ENCODE data around the gene JAM3.

JAM3 gene

DNA sequence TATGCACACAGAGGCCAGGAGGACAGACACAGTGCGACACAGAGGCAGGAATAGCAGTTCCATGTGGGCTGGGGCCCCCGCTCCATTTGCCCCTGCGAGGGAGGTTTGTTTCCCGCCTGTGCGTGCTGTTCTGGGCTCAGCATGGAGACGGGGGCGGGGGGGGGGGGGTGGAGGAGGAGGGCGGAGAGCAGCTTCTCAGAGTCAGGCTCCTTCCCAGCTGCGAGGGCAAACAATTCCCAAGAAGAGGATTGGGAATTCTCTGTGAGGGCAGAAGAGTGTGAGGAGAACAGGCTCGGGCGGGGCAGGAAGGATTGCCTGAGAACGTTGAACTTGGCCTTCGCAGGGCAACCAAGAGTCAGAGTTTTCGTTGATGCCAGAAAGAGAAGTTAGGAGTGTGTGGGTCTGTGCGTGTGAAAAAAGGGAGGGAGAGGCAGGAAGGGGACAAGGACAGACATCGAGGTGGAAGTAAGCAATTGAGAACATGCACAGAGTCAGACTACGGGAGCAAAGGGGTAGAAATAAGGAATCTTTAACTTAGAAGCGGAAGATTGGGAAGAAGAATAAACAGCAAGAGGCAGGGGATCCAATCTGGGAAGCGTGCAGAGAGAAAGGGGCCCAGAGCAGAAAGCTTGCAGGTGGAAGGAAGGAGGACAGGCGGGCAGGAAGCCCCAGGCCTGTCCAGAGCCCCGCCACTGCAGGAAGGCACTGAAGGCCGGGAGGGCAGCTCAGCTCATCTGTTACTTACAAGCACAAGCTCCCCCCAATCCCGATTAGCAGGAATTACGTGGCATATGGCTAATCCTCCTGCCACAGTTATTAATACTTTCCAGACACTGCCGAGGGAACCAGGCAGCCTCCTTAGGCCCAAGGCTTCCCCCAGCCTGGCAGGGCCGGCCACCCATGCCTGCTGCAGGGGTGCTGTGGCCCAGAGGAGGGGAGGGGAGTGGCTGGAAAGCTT lies 15.6 kb upstream of the JAM3 start:
- no peak overlapping the region for H3K9ac ChIP-seq (ENCODE audit: insufficient read length, low read depth)
- no peaks in the 10 kb centered on the region for H3K27me3 ChIP-seq (ENCODE audit: insufficient read depth, insufficient read length)
- H3K4me1 ChIP-seq (ENCODE audit: insufficient read depth, insufficient read length): no peaks in the 10 kb centered on the region
- no peaks in the 10 kb centered on the region for H3K9me3 ChIP-seq (ENCODE audit: insufficient read depth, low read length)
- TF ChIP-seq SUZ12 (IDR thresholded peaks at IDR 0.05; ENCODE audit: extremely low read depth, insufficient read depth, insufficient read length) (no peak), YY1 (IDR thresholded peaks at IDR 0.05; ENCODE audit: insufficient read depth, insufficient read length) (no peak)
- H3K36me3 ChIP-seq (ENCODE audit: insufficient read depth, insufficient read length, low read length): no peaks in the 10 kb centered on the region
- DNase-seq (ENCODE audit: low read depth, low spot score): no peak
- no peak overlapping the region for H3K4me3 ChIP-seq (ENCODE audit: insufficient read length, low read depth)

- Histone ChIP-seq H3K4me3 (ENCODE audit: insufficient read length, low read depth) (no peak overlapping the region), H3K36me3 (ENCODE audit: insufficient read depth, insufficient read length, low read length) (no peaks in the 10 kb centered on the region), H3K9me3 (ENCODE audit: insufficient read depth, low read length) (no peaks in the 10 kb centered on the region), H3K27me3 (ENCODE audit: insufficient read depth, insufficient read length) (no peaks in the 10 kb centered on the region), H3K4me1 (ENCODE audit: insufficient read depth, insufficient read length) (no peaks in the 10 kb centered on the region), H3K9ac (ENCODE audit: insufficient read length, low read depth) (no peak overlapping the region)
- no peak for DNase-seq (ENCODE audit: low read depth, low spot score)
- TF ChIP-seq YY1 (IDR thresholded peaks at IDR 0.05; ENCODE audit: insufficient read depth, insufficient read length) (no peak), ZNF274 (IDR thresholded peaks at IDR 0.05; ENCODE audit: low read depth, low read length) (no peak), SUZ12 (IDR thresholded peaks at IDR 0.05; ENCODE audit: extremely low read depth, insufficient read depth, insufficient read length) (no peak)
These were observed 13.8 kb upstream of the JAM3 start for GRCh38 chr11:134055029-134055428.

DNA sequence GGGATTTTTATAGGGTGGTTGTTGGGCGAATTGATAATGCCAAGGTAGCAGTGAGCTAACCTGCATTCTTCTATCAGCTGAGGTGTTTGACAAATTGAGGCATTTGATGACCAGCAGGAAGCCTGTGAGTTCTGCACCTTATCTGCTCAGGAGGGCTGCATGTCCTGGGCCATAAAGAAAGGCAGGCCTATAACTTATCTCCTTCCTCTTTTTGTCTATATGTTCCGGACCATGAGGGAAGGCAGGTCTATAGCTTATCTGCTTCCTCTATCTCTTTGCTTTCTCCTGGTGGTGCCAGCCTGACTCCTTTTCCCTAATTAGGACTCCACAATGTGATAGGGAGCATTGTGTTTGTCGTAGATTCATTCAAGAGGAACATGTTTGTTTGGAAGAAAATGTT lies 8.6 kb upstream of the JAM3 start:
- Histone ChIP-seq H3K27me3 (ENCODE audit: insufficient read depth, insufficient read length) (no peaks in the 10 kb centered on the region), H3K4me1 (ENCODE audit: insufficient read depth, insufficient read length) (peaks cover 2% of the 10 kb centered on the region), H3K9me3 (ENCODE audit: insufficient read depth, low read length) (no peaks in the 10 kb centered on the region), H3K36me3 (ENCODE audit: insufficient read depth, insufficient read length, low read length) (no peaks in the 10 kb centered on the region), H3K4me3 (ENCODE audit: insufficient read length, low read depth) (no peak overlapping the region), H3K9ac (ENCODE audit: insufficient read length, low read depth) (no peak overlapping the region)
- TF ChIP-seq YY1 (IDR thresholded peaks at IDR 0.05; ENCODE audit: insufficient read depth, insufficient read length) (no peak), SUZ12 (IDR thresholded peaks at IDR 0.05; ENCODE audit: extremely low read depth, insufficient read depth, insufficient read length) (no peak), ZNF274 (IDR thresholded peaks at IDR 0.05; ENCODE audit: low read depth, low read length) (no peak)
- no peak for DNase-seq (ENCODE audit: low read depth, low spot score)

DNA sequence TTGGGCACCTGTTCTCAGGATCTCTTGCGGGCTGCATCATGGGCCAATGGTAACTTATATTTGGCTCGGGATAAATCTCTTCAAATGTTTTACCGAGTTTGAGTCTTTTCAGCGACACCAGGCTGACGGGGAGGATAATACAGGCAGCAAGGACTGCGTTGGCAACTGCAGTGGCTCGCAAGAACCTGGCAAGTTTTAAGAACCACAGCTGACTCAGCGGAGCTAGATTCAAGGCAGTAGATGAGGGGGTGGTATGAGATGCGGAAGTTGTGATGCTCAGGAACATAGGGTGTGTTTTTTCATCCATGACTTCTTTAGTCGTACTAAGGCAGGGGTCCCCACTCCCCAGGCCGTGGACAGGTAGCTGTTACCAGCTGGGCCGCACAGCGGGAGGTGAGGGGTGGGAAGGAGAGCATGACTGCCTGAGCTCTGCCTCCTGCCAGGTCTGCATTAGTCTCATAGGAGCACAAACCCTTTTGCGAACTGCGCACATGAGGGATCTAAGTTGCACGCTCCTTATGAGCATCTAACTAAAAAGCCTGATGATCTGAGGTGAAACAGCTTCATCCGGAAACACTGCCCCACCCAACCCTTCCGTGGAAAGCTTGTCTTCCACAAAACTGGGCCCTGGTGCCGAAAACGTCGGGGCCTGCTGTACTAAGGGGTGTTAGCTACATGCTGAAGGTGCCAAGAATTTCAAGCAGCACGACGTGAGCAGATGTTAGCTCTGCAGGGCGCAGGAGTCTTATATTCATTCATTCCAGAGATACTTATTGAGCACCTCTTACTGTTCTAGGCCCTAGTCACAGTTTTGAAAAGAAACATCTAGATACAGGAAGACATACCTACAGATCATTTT lies 6.4 kb upstream of the JAM3 start:
- H3K27me3 ChIP-seq (ENCODE audit: insufficient read depth, insufficient read length): peaks cover 1% of the 10 kb centered on the region
- DNase-seq (ENCODE audit: low read depth, low spot score): no peak
- H3K36me3 ChIP-seq (ENCODE audit: insufficient read depth, insufficient read length, low read length): no peaks in the 10 kb centered on the region
- H3K9me3 ChIP-seq (ENCODE audit: insufficient read depth, low read length): no peaks in the 10 kb centered on the region
- TF ChIP-seq SUZ12 (IDR thresholded peaks at IDR 0.05; ENCODE audit: extremely low read depth, insufficient read depth, insufficient read length): no peak
- TF ChIP-seq ZNF274 (IDR thresholded peaks at IDR 0.05; ENCODE audit: low read depth, low read length): no peak
- no peak for TF ChIP-seq YY1 (IDR thresholded peaks at IDR 0.05; ENCODE audit: insufficient read depth, insufficient read length)
- H3K9ac ChIP-seq (ENCODE audit: insufficient read length, low read depth): no peak overlapping the region
- no peak overlapping the region for H3K4me3 ChIP-seq (ENCODE audit: insufficient read length, low read depth)
- H3K4me1 ChIP-seq (ENCODE audit: insufficient read depth, insufficient read length): peaks cover 2% of the 10 kb centered on the region

DNA sequence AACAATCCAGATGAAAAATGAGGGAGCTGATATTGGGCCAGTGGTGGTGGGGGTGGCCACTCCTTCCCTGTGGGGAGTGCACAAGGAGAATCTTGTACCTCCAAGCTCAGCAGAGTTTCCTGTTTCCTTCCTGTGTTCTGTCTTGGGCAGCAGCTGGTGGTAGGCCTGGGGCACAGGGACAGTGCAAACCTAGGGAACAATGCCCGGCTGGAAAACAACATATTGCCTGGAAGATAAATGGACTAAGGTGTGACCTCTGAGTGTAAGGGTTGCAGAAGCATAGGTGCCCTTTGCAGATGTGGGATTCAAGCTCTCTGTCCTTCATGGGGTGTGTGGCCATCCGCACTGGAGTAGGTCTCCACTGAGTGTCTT lies 5.8 kb upstream of the JAM3 start:
- Histone ChIP-seq H3K36me3 (ENCODE audit: insufficient read depth, insufficient read length, low read length) (no peaks in the 10 kb centered on the region), H3K4me1 (ENCODE audit: insufficient read depth, insufficient read length) (peaks cover 2% of the 10 kb centered on the region)

DNA sequence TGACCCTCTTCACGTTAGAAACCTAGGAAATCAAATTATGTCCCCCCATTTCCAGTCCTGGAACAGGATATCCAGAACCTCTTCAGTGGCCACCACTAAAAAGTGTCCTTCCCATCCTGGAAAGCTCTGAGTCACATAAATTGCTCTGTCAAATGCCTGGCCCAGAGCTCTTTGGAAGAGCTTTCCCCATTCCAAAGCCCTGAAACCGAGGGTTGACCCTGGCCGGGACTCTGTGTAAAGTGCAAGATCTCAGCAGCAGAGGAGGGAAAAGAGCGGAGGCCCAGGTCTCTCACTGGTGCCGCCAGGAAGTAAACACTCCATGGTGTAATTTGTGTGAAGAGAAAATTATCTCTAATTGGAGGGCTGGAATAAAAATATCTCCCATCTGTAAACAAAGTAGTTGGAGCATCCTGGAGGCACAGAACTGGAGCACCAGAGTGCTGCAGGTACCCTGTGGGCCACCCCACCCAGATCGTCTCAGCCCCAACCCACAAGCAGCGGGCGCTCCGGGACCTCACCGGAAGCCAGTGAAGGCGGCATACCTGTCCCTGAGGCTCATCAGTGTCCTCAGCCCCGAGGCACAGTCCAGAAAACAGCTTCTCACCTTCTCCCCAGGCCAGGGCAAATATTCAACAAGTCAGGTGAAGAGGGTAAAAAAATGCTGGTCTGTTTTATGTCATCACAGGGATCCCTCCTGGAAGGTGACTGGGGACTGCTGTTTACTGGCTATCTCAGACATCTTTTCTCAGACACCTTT lies 4.7 kb upstream of the JAM3 start:
- Histone ChIP-seq H3K4me1 (ENCODE audit: insufficient read depth, insufficient read length) (peaks cover 2% of the 10 kb centered on the region), H3K9me3 (ENCODE audit: insufficient read depth, low read length) (no peaks in the 10 kb centered on the region), H3K36me3 (ENCODE audit: insufficient read depth, insufficient read length, low read length) (no peaks in the 10 kb centered on the region), H3K4me3 (ENCODE audit: insufficient read length, low read depth) (no peak overlapping the region), H3K27me3 (ENCODE audit: insufficient read depth, insufficient read length) (peaks cover 8% of the 10 kb centered on the region), H3K9ac (ENCODE audit: insufficient read length, low read depth) (no peak overlapping the region)
- no peak for TF ChIP-seq ZNF274 (IDR thresholded peaks at IDR 0.05; ENCODE audit: low read depth, low read length)
- TF ChIP-seq SUZ12 (IDR thresholded peaks at IDR 0.05; ENCODE audit: extremely low read depth, insufficient read depth, insufficient read length): no peak
- no peak for TF ChIP-seq YY1 (IDR thresholded peaks at IDR 0.05; ENCODE audit: insufficient read depth, insufficient read length)
- no peak for DNase-seq (ENCODE audit: low read depth, low spot score)

More for the DNA sequence above, 5.8 kb upstream of the JAM3 start:
- Histone ChIP-seq H3K9ac (ENCODE audit: insufficient read length, low read depth) (no peak overlapping the region), H3K9me3 (ENCODE audit: insufficient read depth, low read length) (no peaks in the 10 kb centered on the region), H3K27me3 (ENCODE audit: insufficient read depth, insufficient read length) (peaks cover 7% of the 10 kb centered on the region), H3K4me3 (ENCODE audit: insufficient read length, low read depth) (no peak overlapping the region)
- TF ChIP-seq YY1 (IDR thresholded peaks at IDR 0.05; ENCODE audit: insufficient read depth, insufficient read length): no peak
- TF ChIP-seq SUZ12 (IDR thresholded peaks at IDR 0.05; ENCODE audit: extremely low read depth, insufficient read depth, insufficient read length): no peak
- TF ChIP-seq ZNF274 (IDR thresholded peaks at IDR 0.05; ENCODE audit: low read depth, low read length): no peak
- DNase-seq (ENCODE audit: low read depth, low spot score): no peak
